GM19397 (cell line): Measurements from ENCODE around the gene MMP20.
"Not testable (repeated sequence)": the region's sequence is repeated elsewhere in the genome, so short reads cannot be mapped to it uniquely, and the experiment has no call there.

Experiments
- ATAC-seq: cut with Tn5 transposase; IDR thresholded peaks from one replicate; pipeline ENCODE4 v1.9.1; 2021; ENCODE audit warnings: mild to moderate bottlenecking, moderate library complexity; ENCODE audit not compliant: unreplicated experiment

Gene MMP20

GRCh38 chr11:102625177-102625576 lies at the start of gene MMP20:
Gene MMP20 (minus strand): TSS chr11:102625332. CDS start chr11:102625319, 13 bp downstream.
- ATAC-seq, result no peak

GRCh38 chr11:102669664-102670063 lies 44.5 kb upstream of the MMP20 start:
- peak; percentile 53 for ATAC-seq

GRCh38 chr11:102666331-102666957 lies 41.3 kb upstream of the MMP20 start:
- ATAC-seq, result no peak

- no peak for ATAC-seq
Measured at GRCh38 chr11:102664001-102664752, 39.0 kb upstream of the MMP20 start.

- no peak for ATAC-seq
Measured at GRCh38 chr11:102662607-102663006, 37.5 kb upstream of the MMP20 start.

GRCh38 chr11:102661040-102661439 lies 35.9 kb upstream of the MMP20 start:
- no peak for ATAC-seq

- ATAC-seq, result no peak
Measured at GRCh38 chr11:102656528-102656927, 31.4 kb upstream of the MMP20 start.

- no peak for ATAC-seq
Measured at GRCh38 chr11:102655547-102655946, 30.4 kb upstream of the MMP20 start.

- ATAC-seq, result no peak
Measured at GRCh38 chr11:102654761-102655160, 29.6 kb upstream of the MMP20 start.

GRCh38 chr11:102653744-102654291 lies 28.7 kb upstream of the MMP20 start:
- ATAC-seq, result no peak

GRCh38 chr11:102647430-102647829 lies 22.3 kb upstream of the MMP20 start:
- ATAC-seq, result no peak

GRCh38 chr11:102643941-102644340 lies 18.8 kb upstream of the MMP20 start:
- ATAC-seq, result no peak

- ATAC-seq, result no peak
Measured at GRCh38 chr11:102640946-102641345, 15.8 kb upstream of the MMP20 start.

- ATAC-seq, result no peak
Measured at GRCh38 chr11:102639656-102640055, 14.5 kb upstream of the MMP20 start.

- no peak for ATAC-seq
Measured at GRCh38 chr11:102637731-102638130, 12.6 kb upstream of the MMP20 start.

- no peak for ATAC-seq
Measured at GRCh38 chr11:102633385-102634026, 8.4 kb upstream of the MMP20 start.

GRCh38 chr11:102632026-102632425 lies 6.9 kb upstream of the MMP20 start:
- no peak for ATAC-seq

- ATAC-seq, result no peak
Measured at GRCh38 chr11:102630598-102631448, 5.7 kb upstream of the MMP20 start.

GRCh38 chr11:102629908-102630307 lies 4.8 kb upstream of the MMP20 start:
- ATAC-seq, result not testable (repeated sequence)

- no peak for ATAC-seq
Measured at GRCh38 chr11:102626676-102627075, 1.5 kb upstream of the MMP20 start.

- no peak for ATAC-seq
Measured at GRCh38 chr11:102623998-102624397, 1.1 kb downstream of the MMP20 start.
